GM23338 (cell line): Measurements from ENCODE around the gene RAI14. TPM values are rescaled to one million over a fixed set of nuclear protein-coding genes. Genes with fewer than 3 reads are reported as not detected.

Experiments
- CREB1 ChIP-seq: fragments of 250-450 bp; sonication (Bioruptor Pico); IDR thresholded peaks from 2 replicates; pipeline ENCODE4 v1.5.0; 2020; ENCODE audit warnings: low read depth, mild to moderate bottlenecking, moderate library complexity
- EZH2 ChIP-seq: fragments of 200-600 bp; sonication (generic); IDR thresholded peaks from one replicate; pipeline ENCODE4 v1.8.0; 2017; ENCODE audit warnings: antibody characterized with exemption, mild to moderate bottlenecking, low read depth; ENCODE audit not compliant: unreplicated experiment
- EZH2phosphoT487 ChIP-seq: fragments of 200-600 bp; sonication (generic); IDR thresholded peaks from one replicate; pipeline ENCODE4 v1.8.1; 2018; ENCODE audit warnings: antibody characterized with exemption; ENCODE audit not compliant: unreplicated experiment
- POLR2AphosphoS5 ChIP-seq: IDR thresholded peaks from 2 replicates; pipeline ENCODE4 v1.6.1; 2016; ENCODE audit warnings: antibody characterized with exemption, low read depth
- STAT1 ChIP-seq: IDR thresholded peaks from one replicate; pipeline ENCODE4 v1.6.1; 2016; ENCODE audit warnings: antibody characterized with exemption; ENCODE audit not compliant: unreplicated experiment
- ZNF331 ChIP-seq: fragments of 250-450 bp; sonication (Bioruptor Pico); IDR thresholded peaks from 2 replicates; pipeline ENCODE4 v1.5.0; 2020; ENCODE audit warnings: low read depth, mild to moderate bottlenecking, moderate library complexity
- polyA plus RNA-seq: library from polyadenylated mRNA; unstranded; fragments of >200 nt; fragmentation: Nextera tagmentation; extraction: Ambion mirVana; gene quantifications from 2 replicates; pipeline ENCODE4 v1.2.1, GENCODE V29; 2016
- total RNA-seq: library from RNA; depleted of rRNA; stranded (reverse); fragments of >200 nt; shearing (Covaris generic); gene quantifications from 2 replicates; pipeline ENCODE4 v1.2.3, GENCODE V29; 2014
- TF ChIP-seq, protein P1 (sequence below): fragments of 250-450 bp; sonication (Bioruptor Pico); IDR thresholded peaks from 2 replicates; pipeline ENCODE4 v1.5.0; 2020; ENCODE audit warnings: mild to moderate bottlenecking, moderate library complexity
- TF ChIP-seq, protein P2 (sequence below): IDR thresholded peaks from 2 replicates; pipeline ENCODE4 v1.6.1; 2016; ENCODE audit warnings: antibody characterized with exemption
- TF ChIP-seq, protein P3 (sequence below): IDR thresholded peaks from one replicate; pipeline ENCODE4 v1.6.1; 2018; ENCODE audit warnings: antibody characterized with exemption; ENCODE audit not compliant: unreplicated experiment

RAI14 gene
- total and polyA plus RNA-seq, 2 experiments from 2014 or later = 58.8 to 95.8 TPM

DNA sequence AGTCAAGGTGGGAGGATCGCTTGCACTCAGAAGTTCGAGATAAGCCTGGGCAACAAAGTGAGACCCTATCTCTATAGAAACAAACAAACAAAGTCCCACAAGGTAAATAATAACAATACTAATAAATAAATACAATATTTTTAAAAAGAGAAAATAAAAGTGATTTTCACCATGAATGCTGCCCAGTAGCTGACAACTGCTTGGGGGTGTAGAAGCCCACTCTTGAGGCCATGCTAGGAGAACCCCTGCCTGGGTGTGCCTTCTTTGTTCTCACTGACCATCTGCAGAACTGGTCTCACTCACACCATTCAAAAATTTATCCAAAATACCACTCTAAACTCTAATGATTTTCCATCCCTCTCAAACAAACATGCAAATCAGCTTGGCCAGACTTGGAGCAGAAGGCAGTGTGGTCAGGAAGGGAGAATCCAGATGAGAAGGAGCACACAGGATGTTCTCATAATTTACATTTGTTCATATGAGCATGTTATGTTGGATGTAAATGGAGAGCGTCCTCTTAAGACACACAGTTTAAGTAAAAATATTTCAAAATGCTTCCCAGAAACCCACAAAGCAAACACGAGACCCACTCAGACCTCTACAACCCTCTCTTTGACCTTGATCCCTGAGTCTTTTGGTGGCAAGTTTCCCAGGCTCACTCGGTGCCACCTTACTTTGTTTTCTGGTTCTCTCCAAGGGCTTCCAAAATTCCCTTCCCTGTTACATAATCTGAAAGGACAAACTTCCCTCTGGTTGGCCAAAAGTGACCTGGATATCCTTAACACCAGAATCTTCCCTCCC, 7.9 kb upstream of the RAI14 start (continued):
- TF ChIP-seq, protein P1, sequence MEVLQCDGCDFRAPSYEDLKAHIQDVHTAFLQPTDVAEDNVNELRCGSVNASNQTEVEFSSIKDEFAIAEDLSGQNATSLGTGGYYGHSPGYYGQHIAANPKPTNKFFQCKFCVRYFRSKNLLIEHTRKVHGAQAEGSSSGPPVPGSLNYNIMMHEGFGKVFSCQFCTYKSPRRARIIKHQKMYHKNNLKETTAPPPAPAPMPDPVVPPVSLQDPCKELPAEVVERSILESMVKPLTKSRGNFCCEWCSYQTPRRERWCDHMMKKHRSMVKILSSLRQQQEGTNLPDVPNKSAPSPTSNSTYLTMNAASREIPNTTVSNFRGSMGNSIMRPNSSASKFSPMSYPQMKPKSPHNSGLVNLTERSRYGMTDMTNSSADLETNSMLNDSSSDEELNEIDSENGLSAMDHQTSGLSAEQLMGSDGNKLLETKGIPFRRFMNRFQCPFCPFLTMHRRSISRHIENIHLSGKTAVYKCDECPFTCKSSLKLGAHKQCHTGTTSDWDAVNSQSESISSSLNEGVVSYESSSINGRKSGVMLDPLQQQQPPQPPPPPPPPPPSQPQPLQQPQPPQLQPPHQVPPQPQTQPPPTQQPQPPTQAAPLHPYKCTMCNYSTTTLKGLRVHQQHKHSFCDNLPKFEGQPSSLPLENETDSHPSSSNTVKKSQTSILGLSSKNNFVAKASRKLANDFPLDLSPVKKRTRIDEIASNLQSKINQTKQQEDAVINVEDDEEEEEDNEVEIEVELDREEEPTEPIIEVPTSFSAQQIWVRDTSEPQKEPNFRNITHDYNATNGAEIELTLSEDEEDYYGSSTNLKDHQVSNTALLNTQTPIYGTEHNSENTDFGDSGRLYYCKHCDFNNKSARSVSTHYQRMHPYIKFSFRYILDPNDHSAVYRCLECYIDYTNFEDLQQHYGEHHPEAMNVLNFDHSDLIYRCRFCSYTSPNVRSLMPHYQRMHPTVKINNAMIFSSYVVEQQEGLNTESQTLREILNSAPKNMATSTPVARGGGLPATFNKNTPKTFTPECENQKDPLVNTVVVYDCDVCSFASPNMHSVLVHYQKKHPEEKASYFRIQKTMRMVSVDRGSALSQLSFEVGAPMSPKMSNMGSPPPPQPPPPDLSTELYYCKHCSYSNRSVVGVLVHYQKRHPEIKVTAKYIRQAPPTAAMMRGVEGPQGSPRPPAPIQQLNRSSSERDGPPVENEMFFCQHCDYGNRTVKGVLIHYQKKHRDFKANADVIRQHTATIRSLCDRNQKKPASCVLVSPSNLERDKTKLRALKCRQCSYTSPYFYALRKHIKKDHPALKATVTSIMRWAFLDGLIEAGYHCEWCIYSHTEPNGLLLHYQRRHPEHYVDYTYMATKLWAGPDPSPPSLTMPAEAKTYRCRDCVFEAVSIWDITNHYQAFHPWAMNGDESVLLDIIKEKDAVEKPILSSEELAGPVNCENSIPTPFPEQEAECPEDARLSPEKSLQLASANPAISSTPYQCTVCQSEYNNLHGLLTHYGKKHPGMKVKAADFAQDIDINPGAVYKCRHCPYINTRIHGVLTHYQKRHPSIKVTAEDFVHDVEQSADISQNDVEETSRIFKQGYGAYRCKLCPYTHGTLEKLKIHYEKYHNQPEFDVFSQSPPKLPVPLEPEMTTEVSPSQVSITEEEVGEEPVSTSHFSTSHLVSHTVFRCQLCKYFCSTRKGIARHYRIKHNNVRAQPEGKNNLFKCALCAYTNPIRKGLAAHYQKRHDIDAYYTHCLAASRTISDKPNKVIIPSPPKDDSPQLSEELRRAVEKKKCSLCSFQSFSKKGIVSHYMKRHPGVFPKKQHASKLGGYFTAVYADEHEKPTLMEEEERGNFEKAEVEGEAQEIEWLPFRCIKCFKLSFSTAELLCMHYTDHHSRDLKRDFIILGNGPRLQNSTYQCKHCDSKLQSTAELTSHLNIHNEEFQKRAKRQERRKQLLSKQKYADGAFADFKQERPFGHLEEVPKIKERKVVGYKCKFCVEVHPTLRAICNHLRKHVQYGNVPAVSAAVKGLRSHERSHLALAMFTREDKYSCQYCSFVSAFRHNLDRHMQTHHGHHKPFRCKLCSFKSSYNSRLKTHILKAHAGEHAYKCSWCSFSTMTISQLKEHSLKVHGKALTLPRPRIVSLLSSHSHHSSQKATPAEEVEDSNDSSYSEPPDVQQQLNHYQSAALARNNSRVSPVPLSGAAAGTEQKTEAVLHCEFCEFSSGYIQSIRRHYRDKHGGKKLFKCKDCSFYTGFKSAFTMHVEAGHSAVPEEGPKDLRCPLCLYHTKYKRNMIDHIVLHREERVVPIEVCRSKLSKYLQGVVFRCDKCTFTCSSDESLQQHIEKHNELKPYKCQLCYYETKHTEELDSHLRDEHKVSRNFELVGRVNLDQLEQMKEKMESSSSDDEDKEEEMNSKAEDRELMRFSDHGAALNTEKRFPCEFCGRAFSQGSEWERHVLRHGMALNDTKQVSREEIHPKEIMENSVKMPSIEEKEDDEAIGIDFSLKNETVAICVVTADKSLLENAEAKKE = no peak
- no peak for TF ChIP-seq STAT1
- TF ChIP-seq, protein P2, sequence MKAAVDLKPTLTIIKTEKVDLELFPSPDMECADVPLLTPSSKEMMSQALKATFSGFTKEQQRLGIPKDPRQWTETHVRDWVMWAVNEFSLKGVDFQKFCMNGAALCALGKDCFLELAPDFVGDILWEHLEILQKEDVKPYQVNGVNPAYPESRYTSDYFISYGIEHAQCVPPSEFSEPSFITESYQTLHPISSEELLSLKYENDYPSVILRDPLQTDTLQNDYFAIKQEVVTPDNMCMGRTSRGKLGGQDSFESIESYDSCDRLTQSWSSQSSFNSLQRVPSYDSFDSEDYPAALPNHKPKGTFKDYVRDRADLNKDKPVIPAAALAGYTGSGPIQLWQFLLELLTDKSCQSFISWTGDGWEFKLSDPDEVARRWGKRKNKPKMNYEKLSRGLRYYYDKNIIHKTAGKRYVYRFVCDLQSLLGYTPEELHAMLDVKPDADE = no peak
- no peak for TF ChIP-seq POLR2AphosphoS5
- no peak for TF ChIP-seq EZH2phosphoT487
- no peak for TF ChIP-seq CREB1
- TF ChIP-seq, protein P3, sequence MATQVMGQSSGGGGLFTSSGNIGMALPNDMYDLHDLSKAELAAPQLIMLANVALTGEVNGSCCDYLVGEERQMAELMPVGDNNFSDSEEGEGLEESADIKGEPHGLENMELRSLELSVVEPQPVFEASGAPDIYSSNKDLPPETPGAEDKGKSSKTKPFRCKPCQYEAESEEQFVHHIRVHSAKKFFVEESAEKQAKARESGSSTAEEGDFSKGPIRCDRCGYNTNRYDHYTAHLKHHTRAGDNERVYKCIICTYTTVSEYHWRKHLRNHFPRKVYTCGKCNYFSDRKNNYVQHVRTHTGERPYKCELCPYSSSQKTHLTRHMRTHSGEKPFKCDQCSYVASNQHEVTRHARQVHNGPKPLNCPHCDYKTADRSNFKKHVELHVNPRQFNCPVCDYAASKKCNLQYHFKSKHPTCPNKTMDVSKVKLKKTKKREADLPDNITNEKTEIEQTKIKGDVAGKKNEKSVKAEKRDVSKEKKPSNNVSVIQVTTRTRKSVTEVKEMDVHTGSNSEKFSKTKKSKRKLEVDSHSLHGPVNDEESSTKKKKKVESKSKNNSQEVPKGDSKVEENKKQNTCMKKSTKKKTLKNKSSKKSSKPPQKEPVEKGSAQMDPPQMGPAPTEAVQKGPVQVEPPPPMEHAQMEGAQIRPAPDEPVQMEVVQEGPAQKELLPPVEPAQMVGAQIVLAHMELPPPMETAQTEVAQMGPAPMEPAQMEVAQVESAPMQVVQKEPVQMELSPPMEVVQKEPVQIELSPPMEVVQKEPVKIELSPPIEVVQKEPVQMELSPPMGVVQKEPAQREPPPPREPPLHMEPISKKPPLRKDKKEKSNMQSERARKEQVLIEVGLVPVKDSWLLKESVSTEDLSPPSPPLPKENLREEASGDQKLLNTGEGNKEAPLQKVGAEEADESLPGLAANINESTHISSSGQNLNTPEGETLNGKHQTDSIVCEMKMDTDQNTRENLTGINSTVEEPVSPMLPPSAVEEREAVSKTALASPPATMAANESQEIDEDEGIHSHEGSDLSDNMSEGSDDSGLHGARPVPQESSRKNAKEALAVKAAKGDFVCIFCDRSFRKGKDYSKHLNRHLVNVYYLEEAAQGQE = no peak
- no peak for TF ChIP-seq ZNF331 (CRISPR knock-in tag)
- no peak for TF ChIP-seq EZH2
